Heart right ventricle (tissue), 16 donors: ENCODE data around the gene MADCAM1. TPM values are rescaled to one million over a fixed set of nuclear protein-coding genes. Genes with fewer than 3 reads are reported as not detected.
A peak's percentile ranks its signal among the peaks of the same experiment; 100 is the strongest.

Experiments
- ATAC-seq, 8 donors: fragments of 200-7000 bp; cut with Tn5 transposase; one replicate each; pipeline ENCODE4 v1.9.1; 2020; ENCODE audit warnings: mild to moderate bottlenecking in 8 of 8, moderate library complexity in 8 of 8, moderate number of reproducible peaks in 1 of 8
- DNase-seq, 2 donors: peaks; one replicate each; pipeline ENCODE4 v3.0.0-alpha.2; 2020
- H3K27ac ChIP-seq, 10 donors: fragments of 200-600 bp; sonication (generic) in 2 of 10; one replicate each; pipeline versions ENCODE4 v1.5.0 to v1.8.0; 2020 to 2022; ENCODE audit warnings: mild to moderate bottlenecking in 3 of 10
- H3K27me3 ChIP-seq, 7 donors: fragments of 200-600 bp; one replicate each; pipeline ENCODE4 v1.8.0; 2021 to 2022; ENCODE audit warnings: mild to moderate bottlenecking in 2 of 7
- H3K36me3 ChIP-seq, 9 donors: fragments of 200-600 bp; sonication (generic) in 1 of 9; one replicate each; pipeline versions ENCODE4 v1.5.0 to v1.8.0; 2020 to 2022; ENCODE audit warnings: mild to moderate bottlenecking in 2 of 9
- H3K4me1 ChIP-seq, 9 donors: fragments of 200-600 bp; sonication (generic) in 1 of 9; one replicate each; pipeline versions ENCODE4 v1.5.0 to v1.8.0; 2020 to 2022; ENCODE audit warnings: mild to moderate bottlenecking in 4 of 9
- H3K4me3 ChIP-seq, 10 donors: fragments of 200-600 bp; sonication (generic) in 2 of 10; one replicate each; pipeline versions ENCODE4 v1.5.0 to v1.8.0; 2020 to 2022; ENCODE audit warnings: mild to moderate bottlenecking in 7 of 10, moderate library complexity in 2 of 10
- H3K9me3 ChIP-seq, 11 donors: fragments of 200-600 bp in 10 of 11; sonication (generic) in 2 of 11; one replicate each; pipeline versions ENCODE4 v1.5.0 to v1.8.0; 2013 to 2022; ENCODE audit warnings: mild to moderate bottlenecking in 2 of 11, control low read depth in 1 of 11, moderate library complexity in 1 of 11
- WGBS, 2 donors: extraction: QIAGEN DNeasy Blood & Tissue Kit; methylation state at CpG; one replicate each; pipeline ENCODE4 v1.1.7; 2013; ENCODE audit warnings: inconsistent platforms in 1 of 2; 5-methylcytosine and 5-hydroxymethylcytosine counted together
- intact Hi-C, 10 donors: fragments of 100-400 bp; cut with DNase I; formaldehyde crosslinking; loops; one replicate each; pipeline versions ENCODE4 v1.11.1 to v1.14.2; 2022
- polyA plus RNA-seq, 2 donors: library from polyadenylated mRNA; stranded (reverse); fragments of 200-250 nt; gene quantifications; one replicate each; pipeline ENCODE4 v1.2.3, GENCODE V29; 2013
- total RNA-seq, 10 donors: library from RNA; stranded (reverse); fragmentation: NEBNext Ultra II Directional in 3 of 10; extraction: Animal tissue kit (Norgen Biotek cat#: 25700) in 3 of 10; gene quantifications; one replicate each; pipeline versions ENCODE4 v1.2.1 to v1.2.4, GENCODE V29; 2021 to 2023
- TF ChIP-seq, protein P1 (sequence below), 9 donors: fragments of 200-600 bp; sonication (generic) in 2 of 9; IDR thresholded peaks; one replicate each; pipeline versions ENCODE4 v1.5.0 to v1.8.0; 2021 to 2022; ENCODE audit warnings: antibody characterized with exemption in 9 of 9, mild to moderate bottlenecking in 5 of 9, moderate library complexity in 1 of 9
- donor health status: Arrhythmogenic right ventricular cardiomyopathy.
- donor health status: ischemic (EF 13 %, LVEDD 7.1; RV severe dilation, severe dysfunction).
- donor health status: healthy with polysubstance abuse.
- donor health status: DM: no; HTN: yes; CAD: no.
- donor health status: DM: no; HTN: no; CAD: no.
- donor health status: ischemic (EF 25% LVEDD 6.9; RV normal size, moderate dysfunction).
- donor health status: ischemic (EF 25% LVEDD 5.7; RV mildly dilated, moderate dysfunction).
- donor health status: healthy.
- donor health status: DM: yes; HTN: yes; CAD: no.
- donor health status: Ischemic cardiomyopathy.
- donor health status: ischemic (EF 35%, LVEDD 5.7; RV mildly dilated, moderate dysfunction).
- donor health status: nonischemic (EF 11% LVEDD 7.7; RV severe dilation, severe dysfunction).
- donor health status: DM: yes; HTN: yes; CAD: no.
- donor health status: PGD.
- donor health status: ischemic (EF 29% LVEDD 5.4; RV normal size, mild dysfunction).
- donor health status: nonischemic (EF 23%, LVEDD 6.1; RV moderate dilation, normal function).

Gene MADCAM1
- total and polyA plus RNA-seq, 12 donors, result 0.09 to 0.80 (median 0.17) TPM; not detected in 1

DNA sequence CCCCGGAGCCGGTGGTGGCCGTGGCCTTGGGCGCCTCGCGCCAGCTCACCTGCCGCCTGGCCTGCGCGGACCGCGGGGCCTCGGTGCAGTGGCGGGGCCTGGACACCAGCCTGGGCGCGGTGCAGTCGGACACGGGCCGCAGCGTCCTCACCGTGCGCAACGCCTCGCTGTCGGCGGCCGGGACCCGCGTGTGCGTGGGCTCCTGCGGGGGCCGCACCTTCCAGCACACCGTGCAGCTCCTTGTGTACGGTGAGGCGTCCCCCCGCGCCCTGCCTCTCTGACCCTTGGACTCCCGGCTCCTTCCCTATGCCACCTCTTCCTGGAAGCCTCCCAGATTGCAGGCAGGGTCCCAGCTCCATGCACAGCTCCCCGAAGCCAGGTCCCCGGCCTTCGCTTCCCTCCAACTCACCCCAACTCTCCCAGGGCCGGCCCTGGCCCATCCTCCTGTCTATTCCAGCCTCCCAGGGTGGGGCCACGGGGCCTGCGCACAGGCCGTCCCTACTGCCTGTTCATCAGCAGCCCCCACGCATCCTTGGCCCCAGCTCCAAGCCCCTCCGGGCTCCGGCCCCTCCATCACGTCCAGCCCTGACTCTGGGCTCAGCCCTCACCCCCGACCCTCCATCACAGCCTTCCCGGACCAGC is 1.7 kb downstream of the MADCAM1 start:
- no peaks in the 10 kb centered on the region for H3K36me3 ChIP-seq
- peaks cover 4 to 30% (median 12%) of the 10 kb centered on the region in 9 donors for H3K4me1 ChIP-seq
- DNase-seq (no peak), ATAC-seq (no peak)
- intact Hi-C loops, result no loop called here
- peak overlapping the region in 4 of 10 donors; percentile 18 to 29 (median 20) for H3K4me3 ChIP-seq
- WGBS, 2 donors, result 5 to 8% methylated on average over 45 to 50 of the region's 50 CpGs
- peaks cover 12 to 50% (median 37%) of the 10 kb centered on the region in 7 donors for H3K27me3 ChIP-seq
- TF ChIP-seq, protein P1, sequence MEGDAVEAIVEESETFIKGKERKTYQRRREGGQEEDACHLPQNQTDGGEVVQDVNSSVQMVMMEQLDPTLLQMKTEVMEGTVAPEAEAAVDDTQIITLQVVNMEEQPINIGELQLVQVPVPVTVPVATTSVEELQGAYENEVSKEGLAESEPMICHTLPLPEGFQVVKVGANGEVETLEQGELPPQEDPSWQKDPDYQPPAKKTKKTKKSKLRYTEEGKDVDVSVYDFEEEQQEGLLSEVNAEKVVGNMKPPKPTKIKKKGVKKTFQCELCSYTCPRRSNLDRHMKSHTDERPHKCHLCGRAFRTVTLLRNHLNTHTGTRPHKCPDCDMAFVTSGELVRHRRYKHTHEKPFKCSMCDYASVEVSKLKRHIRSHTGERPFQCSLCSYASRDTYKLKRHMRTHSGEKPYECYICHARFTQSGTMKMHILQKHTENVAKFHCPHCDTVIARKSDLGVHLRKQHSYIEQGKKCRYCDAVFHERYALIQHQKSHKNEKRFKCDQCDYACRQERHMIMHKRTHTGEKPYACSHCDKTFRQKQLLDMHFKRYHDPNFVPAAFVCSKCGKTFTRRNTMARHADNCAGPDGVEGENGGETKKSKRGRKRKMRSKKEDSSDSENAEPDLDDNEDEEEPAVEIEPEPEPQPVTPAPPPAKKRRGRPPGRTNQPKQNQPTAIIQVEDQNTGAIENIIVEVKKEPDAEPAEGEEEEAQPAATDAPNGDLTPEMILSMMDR (IDR thresholded peaks at IDR 0.05), result no peak
- H3K9me3 ChIP-seq, result peaks cover 0 to 7% (median 0%) of the 10 kb centered on the region in 11 donors
- H3K27ac ChIP-seq, result no peak overlapping the region

DNA sequence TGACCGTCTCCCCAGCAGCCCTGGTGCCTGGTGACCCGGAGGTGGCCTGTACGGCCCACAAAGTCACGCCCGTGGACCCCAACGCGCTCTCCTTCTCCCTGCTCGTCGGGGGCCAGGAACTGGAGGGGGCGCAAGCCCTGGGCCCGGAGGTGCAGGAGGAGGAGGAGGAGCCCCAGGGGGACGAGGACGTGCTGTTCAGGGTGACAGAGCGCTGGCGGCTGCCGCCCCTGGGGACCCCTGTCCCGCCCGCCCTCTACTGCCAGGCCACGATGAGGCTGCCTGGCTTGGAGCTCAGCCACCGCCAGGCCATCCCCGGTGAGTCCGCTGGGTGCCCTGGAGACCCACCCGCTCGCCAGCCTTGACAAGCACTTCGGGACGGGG is 2.2 kb downstream of the MADCAM1 start:
- ATAC-seq, result no peak
- Histone ChIP-seq H3K27me3 (peaks cover 12 to 50% (median 37%) of the 10 kb centered on the region in 7 donors), H3K4me3 (peak overlapping the region in 1 of 10 donors; percentile 19), H3K36me3 (no peaks in the 10 kb centered on the region), H3K4me1 (peaks cover 4 to 29% (median 12%) of the 10 kb centered on the region in 9 donors), H3K9me3 (peaks cover 0 to 7% (median 0%) of the 10 kb centered on the region in 11 donors), H3K27ac (no peak overlapping the region)
- no peak for DNase-seq
- TF ChIP-seq, protein P1 (IDR thresholded peaks at IDR 0.05), result no peak
- intact Hi-C loops, result no loop called here
- WGBS, 2 donors, result 16 to 22% methylated on average over 25 to 26 of the region's 26 CpGs

DNA sequence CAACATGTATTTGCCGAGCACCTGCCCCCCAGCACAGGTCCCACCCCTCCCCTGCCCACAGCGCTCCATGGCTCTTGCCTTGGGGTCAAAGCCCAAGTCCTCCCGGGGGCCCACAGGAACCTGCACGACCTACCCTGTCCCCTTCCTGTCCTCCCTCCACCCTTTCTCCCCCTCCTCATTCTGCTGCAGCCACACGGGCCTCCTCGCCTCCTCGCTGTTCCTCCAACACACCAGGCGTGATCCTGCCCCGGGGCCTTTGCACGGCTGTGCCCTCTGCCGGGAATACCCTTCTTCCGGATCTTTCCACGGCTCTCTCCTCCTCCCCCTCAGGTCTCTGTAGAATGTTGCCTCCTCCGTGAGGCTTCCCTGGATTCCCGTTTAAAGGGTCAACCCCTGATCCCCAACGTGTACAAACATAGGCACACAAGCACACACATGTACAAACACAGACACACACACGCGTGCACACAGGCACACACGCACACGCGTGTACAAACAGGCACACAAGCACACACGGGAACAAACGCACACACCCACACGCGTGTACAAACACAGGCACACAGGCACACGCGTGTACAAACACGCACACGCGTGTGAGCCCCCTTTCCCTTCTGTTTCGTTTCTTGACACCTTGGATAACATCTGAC is 2.8 kb downstream of the MADCAM1 start:
- Histone ChIP-seq H3K9me3 (peaks cover 0 to 7% (median 0%) of the 10 kb centered on the region in 11 donors), H3K4me3 (no peak overlapping the region), H3K27me3 (peaks cover 12 to 50% (median 37%) of the 10 kb centered on the region in 7 donors), H3K4me1 (peaks cover 4 to 23% (median 12%) of the 10 kb centered on the region in 9 donors), H3K27ac (no peak overlapping the region), H3K36me3 (no peaks in the 10 kb centered on the region)
- intact Hi-C loops, result no loop called here
- DNase-seq (no peak), ATAC-seq (no peak)
- TF ChIP-seq, protein P1 (IDR thresholded peaks at IDR 0.05), result no peak
- 77 to 79% methylated on average over 30 to 31 of the region's 31 CpGs for WGBS, 2 donors

DNA sequence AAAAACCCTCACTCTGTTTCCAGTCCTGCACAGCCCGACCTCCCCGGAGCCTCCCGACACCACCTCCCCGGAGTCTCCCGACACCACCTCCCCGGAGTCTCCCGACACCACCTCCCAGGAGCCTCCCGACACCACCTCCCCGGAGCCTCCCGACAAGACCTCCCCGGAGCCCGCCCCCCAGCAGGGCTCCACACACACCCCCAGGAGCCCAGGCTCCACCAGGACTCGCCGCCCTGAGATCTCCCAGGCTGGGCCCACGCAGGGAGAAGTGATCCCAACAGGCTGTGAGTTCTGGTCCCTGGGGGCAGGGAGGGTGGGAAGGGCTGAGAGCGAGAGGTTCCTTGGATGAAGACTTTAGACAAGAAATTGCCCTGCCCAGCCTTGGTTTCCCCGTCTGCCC is 5.4 kb downstream of the MADCAM1 start:
- H3K4me1 ChIP-seq, result peaks cover 5 to 16% (median 12%) of the 10 kb centered on the region in 9 donors
- 81 to 82% methylated on average over 17 of the region's 17 CpGs for WGBS, 2 donors
- TF ChIP-seq, protein P1 (IDR thresholded peaks at IDR 0.05), result no peak
- peaks cover 12 to 44% (median 31%) of the 10 kb centered on the region in 7 donors for H3K27me3 ChIP-seq
- H3K9me3 ChIP-seq, result peaks cover 0 to 7% (median 0%) of the 10 kb centered on the region in 11 donors
- DNase-seq, result no peak
- intact Hi-C loops, result no loop called here
- H3K36me3 ChIP-seq, result no peaks in the 10 kb centered on the region
- no peak for ATAC-seq
- H3K27ac ChIP-seq, result no peak overlapping the region
- no peak overlapping the region for H3K4me3 ChIP-seq
